ENCODE measurements around the gene MESP1.
"Not testable (repeated sequence)": the region's sequence is repeated elsewhere in the genome, so short reads cannot be mapped to it uniquely, and the experiment has no call there.

MESP1 gene

GRCh38 chr15:89785064-89785773 is 34.2 kb upstream of the MESP1 start:
- TF ChIP-seq CTCF (conservative IDR thresholded peaks at IDR 0.05; ENCODE audit: low read depth): no peak
- H3K27ac ChIP-seq: peak overlapping the region; percentile 74
- ChIA-PET CTCF (interaction anchor here (1.0 kb wide), 1 partner anchor 24 kb away, joined by 4 read pairs; no protein-coding TSS in a partner anchor), POLR2A (ENCODE audit: low non-redundant PET) (no interaction called here)
- DNase-seq (ENCODE audit: low spot score): no peak

DNA sequence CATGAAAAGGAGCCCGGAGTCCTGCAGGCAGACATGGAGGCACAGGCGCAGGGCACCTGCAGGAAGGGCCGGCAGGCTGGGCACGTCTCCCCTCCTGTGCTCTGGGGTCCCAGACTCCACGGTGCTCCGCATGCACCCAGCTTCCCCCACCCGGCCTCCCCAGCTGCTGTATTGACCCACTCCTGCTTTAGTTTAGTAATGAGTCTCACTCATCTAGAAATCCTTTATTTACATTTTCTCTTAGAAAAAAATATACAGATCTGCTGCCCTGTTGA is 33.6 kb upstream of the MESP1 start:
- ChIA-PET CTCF (interaction anchor here (1.0 kb wide), 1 partner anchor 24 kb away, joined by 4 read pairs; no protein-coding TSS in a partner anchor), POLR2A (ENCODE audit: low non-redundant PET) (no interaction called here)
- peak overlapping the region; percentile 74 for H3K27ac ChIP-seq
- DNase-seq (ENCODE audit: low spot score): no peak
- no peak for TF ChIP-seq CTCF (conservative IDR thresholded peaks at IDR 0.05; ENCODE audit: low read depth)

- ChIA-PET POLR2A (ENCODE audit: low non-redundant PET) (no interaction called here), CTCF (interaction anchor here (0.5 to 1.0 kb wide), 3 partner anchors 23 to 1331 kb away, joined by 3 to 4 read pairs (median 4); partner anchors contain the start of gene MESP1)
- peak overlapping the region; percentile 74 for H3K27ac ChIP-seq
- no peak for DNase-seq (ENCODE audit: low spot score)
- TF ChIP-seq CTCF (conservative IDR thresholded peaks at IDR 0.05; ENCODE audit: low read depth): no peak
Measured at GRCh38 chr15:89783861-89784685, 33.0 kb upstream of the MESP1 start.

GRCh38 chr15:89783111-89783860 is 32.2 kb upstream of the MESP1 start:
- H3K27ac ChIP-seq: peak overlapping the region; percentile 74
- no peak for TF ChIP-seq CTCF (conservative IDR thresholded peaks at IDR 0.05; ENCODE audit: low read depth)
- DNase-seq (ENCODE audit: low spot score): no peak
- ChIA-PET POLR2A (ENCODE audit: low non-redundant PET) (no interaction called here), CTCF (interaction anchor here (0.5 to 0.6 kb wide), 3 partner anchors 32 to 1923 kb away, joined by 3 to 4 read pairs (median 3); partner anchors contain the start of gene MESP1)

GRCh38 chr15:89782619-89782950 is 31.5 kb upstream of the MESP1 start:
- DNase-seq (ENCODE audit: low spot score); POLR2A ChIA-PET (ENCODE audit: low non-redundant PET): not testable (repeated sequence)
- peak overlapping the region; percentile 74 for H3K27ac ChIP-seq
- CTCF ChIA-PET: interaction anchor here (0.6 kb wide), 1 partner anchor 1924 kb away, joined by 3 read pairs; no protein-coding TSS in a partner anchor

GRCh38 chr15:89781891-89782618 is 31.0 kb upstream of the MESP1 start:
- ChIA-PET CTCF (interaction anchor here (0.6 to 1.0 kb wide), 2 partner anchors 93 to 114 kb away, joined by 3 to 6 read pairs; no protein-coding TSS in a partner anchor), POLR2A (ENCODE audit: low non-redundant PET) (interaction anchor here (0.6 kb wide), 1 partner anchor 93 kb away, joined by 6 read pairs; no protein-coding TSS in a partner anchor)
- DNase-seq (ENCODE audit: low spot score): peak; percentile 68
- H3K27ac ChIP-seq: peak overlapping the region; percentile 74
- TF ChIP-seq CTCF (conservative IDR thresholded peaks at IDR 0.05; ENCODE audit: low read depth): no peak
